BLaER1 treated with 17β-estradiol and CSF1 and Interleukin-3, amounts not matched to agents 10 nM and 100 nM (cell line): ENCODE measurements around the gene MARK2.

Experiments used
- H3K27ac ChIP-seq, 11 experiments: shearing (Covaris generic); formaldehyde crosslinking; 2 replicates each; pipeline ENCODE4 v1.8.1; 2022
- H3K27me3 ChIP-seq, 11 experiments: shearing (Covaris generic); formaldehyde crosslinking; 2 replicates each; pipeline ENCODE4 v1.8.1; 2022
- H3K36me3 ChIP-seq, 11 experiments: shearing (Covaris generic); formaldehyde crosslinking; 2 replicates each; pipeline ENCODE4 v1.8.1; 2022
- H3K4me1 ChIP-seq, 10 experiments: shearing (Covaris generic); formaldehyde crosslinking; 2 replicates each; pipeline ENCODE4 v1.8.1; 2022
- H3K4me2 ChIP-seq, 11 experiments: shearing (Covaris generic); formaldehyde crosslinking; 2 replicates each; pipeline ENCODE4 v1.8.1; 2022
- H3K4me3 ChIP-seq, 10 experiments: shearing (Covaris generic); formaldehyde crosslinking; 2 replicates each; pipeline ENCODE4 v1.8.1; 2022
- H3K9ac ChIP-seq, 11 experiments: shearing (Covaris generic); formaldehyde crosslinking; 2 replicates each; pipeline ENCODE4 v1.8.1; 2022
- H3K9me3 ChIP-seq, 11 experiments: shearing (Covaris generic); formaldehyde crosslinking; replicated peaks in 1 of 11; 2 replicates each; pipeline ENCODE4 v1.8.1; 2022
- H4K20me1 ChIP-seq, 11 experiments: shearing (Covaris generic); formaldehyde crosslinking; 2 replicates each; pipeline ENCODE4 v1.8.1; 2022
- Cebpa-rat ChIP-seq, 11 experiments: shearing (Covaris generic); IDR thresholded peaks; 2 replicates each; pipeline ENCODE4 v1.8.1; 2022

Gene MARK2

DNA sequence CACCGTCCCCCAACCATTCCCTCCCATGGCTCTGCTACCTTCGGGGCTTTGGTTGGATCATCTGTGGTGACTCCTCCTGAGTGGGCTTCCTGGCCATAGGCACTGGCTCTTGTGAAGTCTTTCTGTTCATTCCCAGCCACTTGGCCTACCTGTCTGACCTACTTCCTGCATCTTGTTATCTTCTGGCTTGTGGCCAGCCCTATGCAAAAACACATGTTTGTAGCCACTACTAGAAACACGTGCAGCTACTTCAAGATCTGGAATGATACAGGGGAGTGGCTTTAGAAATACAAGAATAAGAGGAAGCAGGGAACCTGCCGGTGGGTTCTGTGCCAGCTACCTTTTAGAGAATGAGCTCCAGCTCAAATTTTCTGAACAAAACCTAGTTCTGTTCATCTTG, 57.2 kb downstream of the MARK2 start:
- Histone ChIP-seq H3K36me3 (peaks cover 86 to 98% (median 93%) of the 10 kb centered on the region in 11 experiments), H3K9me3 (peaks cover 0 to 6% (median 0%) of the 10 kb centered on the region in 11 experiments; a peak in 2 of 22 replicates), H3K27me3 (no peaks in the 10 kb centered on the region), H3K9ac (no peak overlapping the region), H3K4me1 (peaks cover 4 to 21% (median 11%) of the 10 kb centered on the region in 10 experiments; a peak in 15 of 20 replicates), H3K4me3 (no peak overlapping the region), H4K20me1 (peaks cover 51 to 100% (median 83%) of the 10 kb centered on the region in 11 experiments), H3K4me2 (no peak overlapping the region), H3K27ac (no peak overlapping the region)
- no peak for TF ChIP-seq Cebpa-rat (IDR thresholded peaks at IDR 0.05)

DNA sequence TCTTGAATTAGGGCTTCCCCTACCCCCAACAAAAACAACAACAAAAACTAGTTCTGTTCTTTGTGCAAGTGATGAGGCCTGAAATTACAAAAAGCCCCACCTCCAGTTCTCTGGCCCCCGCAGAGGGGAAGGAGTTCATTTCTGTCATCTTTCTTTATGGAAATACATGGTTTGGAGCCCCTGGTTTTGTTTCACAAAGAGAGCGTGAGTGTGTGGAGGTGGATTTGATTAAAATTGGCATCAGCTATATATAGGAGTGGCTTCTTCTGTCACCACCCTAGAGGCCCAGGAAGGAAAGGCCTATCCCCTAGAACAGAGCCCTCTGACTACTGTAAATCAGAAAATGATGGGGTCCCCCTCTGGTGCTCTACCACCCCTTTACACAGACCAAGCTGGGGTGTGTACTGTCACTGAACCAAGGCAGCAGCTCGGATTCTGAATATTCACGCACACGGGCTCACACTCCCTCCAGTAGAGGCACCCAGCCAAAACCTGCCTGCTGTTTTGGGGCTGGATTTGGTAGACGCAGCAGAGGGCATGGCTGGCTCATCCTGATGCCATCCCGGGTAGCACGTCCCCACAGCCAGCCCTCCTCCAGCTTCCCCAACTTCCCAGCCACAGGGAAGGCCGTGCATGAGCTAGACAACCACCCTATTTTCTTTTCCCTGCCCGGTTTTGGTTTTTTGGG, 58.7 kb downstream of the MARK2 start:
- peak overlapping the region in 1 of 11 experiments; percentile 4; a peak in 1 of 22 replicates for H3K9ac ChIP-seq
- H3K27me3 ChIP-seq, result no peaks in the 10 kb centered on the region
- H3K4me2 ChIP-seq, result no peak overlapping the region
- no peak for TF ChIP-seq Cebpa-rat (IDR thresholded peaks at IDR 0.05)
- H3K4me3 ChIP-seq, result no peak overlapping the region
- H3K27ac ChIP-seq, result no peak overlapping the region
- H3K4me1 ChIP-seq, result peaks cover 0 to 6% (median under 1%) of the 10 kb centered on the region in 10 experiments; a peak in 3 of 20 replicates
- H3K36me3 ChIP-seq, result peaks cover 93 to 100% (median 97%) of the 10 kb centered on the region in 11 experiments
- H3K9me3 ChIP-seq, result peaks cover 0 to 6% (median 0%) of the 10 kb centered on the region in 11 experiments; a peak in 2 of 22 replicates
- peaks cover 40 to 100% (median 79%) of the 10 kb centered on the region in 11 experiments for H4K20me1 ChIP-seq

DNA sequence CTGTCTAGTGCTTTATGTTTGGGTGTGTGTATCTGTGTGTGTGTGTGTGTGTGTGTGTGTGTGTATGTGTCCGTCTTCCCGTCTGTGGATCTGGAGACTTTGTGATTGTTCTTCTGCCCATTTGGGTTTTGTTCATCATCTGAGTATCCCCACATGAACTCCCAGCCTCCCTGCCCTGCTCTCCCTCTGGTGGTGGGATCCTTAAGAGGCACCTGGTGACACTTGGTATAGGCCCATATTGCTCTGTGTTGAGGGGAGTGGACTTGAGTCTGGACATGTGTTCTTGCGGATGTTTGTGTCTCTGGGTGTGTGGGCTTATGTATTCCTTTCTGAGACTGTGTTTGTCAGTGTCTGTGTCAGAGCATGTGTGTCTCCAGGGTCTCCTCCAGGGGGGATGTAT, 62.8 kb downstream of the MARK2 start:
- Histone ChIP-seq H3K9me3 (no peaks in the 10 kb centered on the region), H4K20me1 (peaks cover 8 to 94% (median 42%) of the 10 kb centered on the region in 11 experiments; a peak in 14 of 22 replicates), H3K27ac (no peak overlapping the region), H3K4me1 (peaks cover 11 to 17% (median 15%) of the 10 kb centered on the region in 10 experiments), H3K9ac (no peak overlapping the region), H3K36me3 (peaks cover 93 to 96% (median 95%) of the 10 kb centered on the region in 11 experiments), H3K4me2 (no peak overlapping the region), H3K4me3 (no peak overlapping the region), H3K27me3 (no peaks in the 10 kb centered on the region)
- TF ChIP-seq Cebpa-rat (IDR thresholded peaks at IDR 0.05), result no peak

DNA sequence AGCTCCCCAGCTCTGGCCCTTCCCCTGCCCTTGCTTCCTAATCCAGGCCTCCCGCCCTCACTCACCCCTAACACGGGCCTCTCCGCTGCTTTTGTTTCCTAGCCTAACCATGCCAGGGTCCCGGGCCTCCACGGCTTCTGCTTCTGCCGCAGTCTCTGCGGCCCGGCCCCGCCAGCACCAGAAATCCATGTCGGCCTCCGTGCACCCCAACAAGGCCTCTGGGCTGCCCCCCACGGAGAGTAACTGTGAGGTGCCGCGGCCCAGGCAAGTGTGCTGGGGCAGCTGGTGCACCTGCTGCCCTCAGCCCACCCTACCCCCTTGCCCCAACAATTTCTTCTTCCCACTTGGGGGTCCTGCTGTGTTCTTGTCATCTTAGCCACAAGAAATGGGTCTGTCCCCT, 65.0 kb downstream of the MARK2 start:
- Histone ChIP-seq H3K4me2 (no peak overlapping the region), H3K36me3 (peaks cover 73 to 95% (median 80%) of the 10 kb centered on the region in 11 experiments), H3K9me3 (no peaks in the 10 kb centered on the region), H3K4me3 (no peak overlapping the region), H3K27me3 (no peaks in the 10 kb centered on the region), H3K4me1 (peaks cover 34 to 39% (median 37%) of the 10 kb centered on the region in 10 experiments), H3K9ac (peak overlapping the region in 1 of 11 experiments; percentile 42; a peak in 1 of 22 replicates), H4K20me1 (peaks cover 15 to 94% (median 41%) of the 10 kb centered on the region in 11 experiments; a peak in 21 of 22 replicates), H3K27ac (no peak overlapping the region)
- no peak for TF ChIP-seq Cebpa-rat (IDR thresholded peaks at IDR 0.05)

DNA sequence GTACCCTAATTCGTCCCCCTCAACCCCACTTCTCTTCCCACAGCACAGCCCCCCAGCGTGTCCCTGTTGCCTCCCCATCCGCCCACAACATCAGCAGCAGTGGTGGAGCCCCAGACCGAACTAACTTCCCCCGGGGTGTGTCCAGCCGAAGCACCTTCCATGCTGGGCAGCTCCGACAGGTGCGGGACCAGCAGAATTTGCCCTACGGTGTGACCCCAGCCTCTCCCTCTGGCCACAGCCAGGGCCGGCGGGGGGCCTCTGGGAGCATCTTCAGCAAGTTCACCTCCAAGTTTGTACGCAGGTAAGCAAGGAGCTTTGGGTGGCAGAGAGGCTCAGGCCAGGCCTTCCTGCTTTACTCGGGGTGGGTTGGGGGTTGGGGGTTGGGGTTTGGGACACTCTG, 65.8 kb downstream of the MARK2 start:
- Histone ChIP-seq H3K36me3 (peaks cover 64 to 91% (median 74%) of the 10 kb centered on the region in 11 experiments), H3K4me2 (no peak overlapping the region), H3K27ac (no peak overlapping the region), H3K9me3 (no peaks in the 10 kb centered on the region), H3K4me1 (peaks cover 42 to 48% (median 46%) of the 10 kb centered on the region in 10 experiments), H3K27me3 (no peaks in the 10 kb centered on the region), H3K4me3 (no peak overlapping the region), H4K20me1 (peaks cover 19 to 94% (median 42%) of the 10 kb centered on the region in 11 experiments; a peak in 21 of 22 replicates), H3K9ac (no peak overlapping the region)
- no peak for TF ChIP-seq Cebpa-rat (IDR thresholded peaks at IDR 0.05)

DNA sequence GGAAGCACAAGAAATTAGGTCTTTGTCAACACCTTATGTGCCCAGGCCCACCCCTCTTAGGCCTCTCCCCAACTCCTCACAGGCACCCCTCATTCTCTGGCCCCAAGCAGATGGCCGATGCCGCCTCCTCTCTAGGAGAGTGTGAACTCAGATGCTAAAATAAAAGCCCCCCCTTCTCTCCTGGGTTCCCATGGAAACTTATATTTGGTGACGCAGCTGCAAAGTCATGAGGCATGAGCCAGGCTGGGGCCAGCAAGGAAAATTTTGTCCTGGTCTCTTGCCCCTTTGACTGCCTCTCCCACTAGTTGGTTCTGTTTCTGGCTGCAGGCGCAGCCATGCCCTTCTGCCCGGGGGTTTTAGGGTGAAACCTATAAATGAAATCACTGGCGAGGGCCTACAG, 66.3 kb downstream of the MARK2 start:
- no peaks in the 10 kb centered on the region for H3K9me3 ChIP-seq
- peak overlapping the region in 5 of 11 experiments; percentile 7 to 66 (median 26); a peak in 7 of 22 replicates for H3K4me2 ChIP-seq
- no peak overlapping the region for H3K27ac ChIP-seq
- H4K20me1 ChIP-seq, result peaks cover 19 to 94% (median 43%) of the 10 kb centered on the region in 11 experiments; a peak in 21 of 22 replicates
- H3K4me1 ChIP-seq, result peaks cover 47 to 52% (median 50%) of the 10 kb centered on the region in 10 experiments
- H3K27me3 ChIP-seq, result no peaks in the 10 kb centered on the region
- H3K4me3 ChIP-seq, result no peak overlapping the region
- TF ChIP-seq Cebpa-rat (IDR thresholded peaks at IDR 0.05), result no peak
- H3K9ac ChIP-seq, result peak overlapping the region in 6 of 11 experiments; percentile 13 to 50 (median 18); a peak in 5 of 22 replicates
- peaks cover 60 to 86% (median 70%) of the 10 kb centered on the region in 11 experiments for H3K36me3 ChIP-seq

DNA sequence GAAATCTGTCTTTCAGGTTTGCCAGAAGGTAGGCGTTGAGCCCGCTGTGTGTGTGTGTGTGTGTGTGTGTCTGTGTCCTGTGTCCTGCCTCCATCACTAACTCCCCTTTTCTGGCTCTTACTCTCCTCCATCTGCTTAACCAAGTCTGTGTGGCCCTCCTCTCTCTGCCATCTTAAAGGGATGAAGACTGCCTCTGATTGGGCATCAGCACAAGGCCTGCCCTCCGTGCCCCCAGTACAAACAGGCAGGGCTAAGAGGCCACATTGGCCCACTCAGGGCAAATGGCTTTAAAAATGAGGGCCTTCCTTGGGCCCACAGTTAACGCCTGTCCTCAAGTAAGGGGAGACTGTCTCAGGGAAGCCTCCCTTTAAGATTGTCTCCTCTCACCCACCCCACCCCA, 67.2 kb downstream of the MARK2 start:
- H3K9me3 ChIP-seq, result no peaks in the 10 kb centered on the region
- H3K4me1 ChIP-seq, result peaks cover 56 to 61% (median 59%) of the 10 kb centered on the region in 10 experiments
- H3K27me3 ChIP-seq, result no peaks in the 10 kb centered on the region
- H3K4me3 ChIP-seq, result no peak overlapping the region
- peak overlapping the region in 5 of 11 experiments; percentile 18 to 66 (median 42); a peak in 9 of 22 replicates for H3K4me2 ChIP-seq
- peak overlapping the region in 6 of 11 experiments; percentile 13 to 50 (median 37); a peak in 5 of 22 replicates for H3K9ac ChIP-seq
- no peak overlapping the region for H3K27ac ChIP-seq
- H4K20me1 ChIP-seq, result peaks cover 19 to 94% (median 45%) of the 10 kb centered on the region in 11 experiments; a peak in 21 of 22 replicates
- TF ChIP-seq Cebpa-rat (IDR thresholded peaks at IDR 0.05), result no peak
- H3K36me3 ChIP-seq, result peaks cover 51 to 77% (median 61%) of the 10 kb centered on the region in 11 experiments

DNA sequence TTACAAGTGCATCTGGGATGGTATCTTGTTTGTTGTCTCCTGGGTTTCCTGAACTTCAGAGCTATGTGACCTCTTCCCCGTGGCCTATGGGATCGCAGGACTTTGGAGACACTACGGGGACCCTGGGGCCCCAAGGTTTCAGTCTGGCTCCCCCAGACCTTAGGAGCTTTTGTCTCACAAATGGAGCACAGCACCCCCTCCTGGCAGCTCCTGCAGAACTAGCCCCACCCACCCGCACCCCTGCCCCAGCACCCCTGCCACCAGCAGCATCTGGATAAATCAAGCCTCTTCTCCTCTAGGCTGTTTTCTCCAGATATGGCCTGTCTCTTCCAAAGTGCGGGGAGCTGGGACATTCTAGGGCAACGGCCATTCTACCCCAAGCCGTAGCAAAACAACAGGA, 67.7 kb downstream of the MARK2 start:
- Histone ChIP-seq H4K20me1 (peaks cover 19 to 94% (median 47%) of the 10 kb centered on the region in 11 experiments; a peak in 21 of 22 replicates), H3K4me2 (peak overlapping the region; percentile 85 to 96 (median 90)), H3K27ac (peak overlapping the region in 4 of 11 experiments; percentile 25 to 48 (median 41); a peak in 3 of 22 replicates), H3K9me3 (no peaks in the 10 kb centered on the region), H3K27me3 (no peaks in the 10 kb centered on the region), H3K4me1 (peaks cover 61 to 66% (median 64%) of the 10 kb centered on the region in 10 experiments), H3K36me3 (peaks cover 46 to 72% (median 56%) of the 10 kb centered on the region in 11 experiments), H3K9ac (peak overlapping the region in 6 of 11 experiments; percentile 20 to 46 (median 34); a peak in 4 of 22 replicates), H3K4me3 (no peak overlapping the region; a peak in 1 of 20 replicates)
- no peak for TF ChIP-seq Cebpa-rat (IDR thresholded peaks at IDR 0.05)

DNA sequence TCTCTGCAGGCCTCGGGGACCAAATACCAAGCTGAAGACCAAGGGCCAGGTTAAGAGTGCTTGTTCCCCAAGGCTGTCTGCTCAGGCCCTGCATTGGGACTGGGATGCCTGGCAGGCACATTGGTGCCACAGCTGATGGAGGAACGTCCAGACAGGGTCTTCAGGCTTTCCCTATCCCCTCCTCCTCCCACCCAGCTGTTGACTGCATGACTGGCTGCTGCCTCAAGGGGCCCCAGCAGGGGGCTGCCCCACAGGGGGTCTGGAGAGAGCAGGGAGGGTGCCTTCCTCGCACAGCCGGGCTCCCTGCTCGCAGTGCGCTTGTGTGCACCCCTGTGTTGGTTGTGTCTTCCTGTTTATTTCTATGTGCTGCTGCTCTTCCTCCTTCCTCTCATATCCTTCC, 68.2 kb downstream of the MARK2 start:
- Histone ChIP-seq H3K27me3 (no peaks in the 10 kb centered on the region), H3K27ac (peak overlapping the region in 4 of 11 experiments; percentile 25 to 48 (median 41); a peak in 4 of 22 replicates), H3K9me3 (no peaks in the 10 kb centered on the region), H3K4me1 (peaks cover 62 to 68% (median 66%) of the 10 kb centered on the region in 10 experiments), H3K4me3 (no peak overlapping the region; a peak in 1 of 20 replicates), H3K9ac (peak overlapping the region in 9 of 11 experiments; percentile 20 to 53 (median 35); a peak in 10 of 22 replicates), H3K4me2 (peak overlapping the region; percentile 85 to 96 (median 90)), H4K20me1 (peaks cover 19 to 90% (median 45%) of the 10 kb centered on the region in 11 experiments; a peak in 21 of 22 replicates), H3K36me3 (peaks cover 42 to 69% (median 51%) of the 10 kb centered on the region in 11 experiments)
- TF ChIP-seq Cebpa-rat (IDR thresholded peaks at IDR 0.05), result no peak
